Measurements from ENCODE around the gene NKAPL.

Gene NKAPL

DNA sequence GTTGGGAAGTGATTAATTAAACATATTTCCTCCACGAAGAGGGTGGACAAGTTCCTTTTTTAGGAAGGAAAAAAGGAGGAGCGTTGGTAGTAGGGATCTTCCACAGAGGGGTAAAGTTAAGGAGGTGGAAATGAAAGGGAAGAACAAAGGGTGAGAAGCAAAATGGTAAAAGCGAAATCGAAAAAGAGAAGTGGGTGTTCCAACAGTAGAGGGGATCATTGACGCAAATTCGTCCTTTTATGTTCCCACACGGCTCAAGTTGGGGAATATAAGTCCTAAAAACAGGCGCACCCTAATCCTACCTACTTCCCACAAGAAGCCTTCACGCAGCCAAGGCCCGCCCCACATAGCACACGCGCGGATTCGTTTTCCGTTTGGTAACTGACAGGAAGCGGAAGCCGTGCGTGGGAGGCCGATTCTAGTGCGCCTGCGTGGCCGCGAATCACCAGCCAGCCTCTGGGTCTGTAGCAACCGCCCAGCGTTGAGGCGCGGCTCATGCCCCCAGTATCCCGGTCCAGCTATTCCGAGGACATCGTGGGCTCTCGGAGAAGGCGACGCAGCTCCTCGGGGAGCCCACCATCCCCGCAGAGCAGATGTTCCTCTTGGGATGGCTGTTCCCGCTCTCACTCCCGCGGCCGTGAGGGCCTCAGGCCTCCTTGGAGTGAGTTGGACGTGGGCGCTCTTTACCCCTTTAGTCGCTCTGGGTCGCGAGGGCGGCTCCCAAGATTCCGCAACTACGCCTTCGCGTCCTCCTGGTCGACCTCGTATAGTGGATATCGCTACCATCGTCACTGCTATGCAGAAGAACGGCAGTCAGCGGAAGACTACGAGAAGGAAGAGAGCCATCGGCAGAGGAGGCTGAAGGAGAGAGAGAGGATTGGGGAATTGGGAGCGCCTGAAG is at the start of gene NKAPL:
TSS of gene NKAPL (plus strand) at position 421 of the 901 bp plus-strand sequence. CDS start at position 496, 75 bp downstream.
- DNase-seq: peak in 3 of 4 experiments; percentile 7 to 13 (median 9)

DNA sequence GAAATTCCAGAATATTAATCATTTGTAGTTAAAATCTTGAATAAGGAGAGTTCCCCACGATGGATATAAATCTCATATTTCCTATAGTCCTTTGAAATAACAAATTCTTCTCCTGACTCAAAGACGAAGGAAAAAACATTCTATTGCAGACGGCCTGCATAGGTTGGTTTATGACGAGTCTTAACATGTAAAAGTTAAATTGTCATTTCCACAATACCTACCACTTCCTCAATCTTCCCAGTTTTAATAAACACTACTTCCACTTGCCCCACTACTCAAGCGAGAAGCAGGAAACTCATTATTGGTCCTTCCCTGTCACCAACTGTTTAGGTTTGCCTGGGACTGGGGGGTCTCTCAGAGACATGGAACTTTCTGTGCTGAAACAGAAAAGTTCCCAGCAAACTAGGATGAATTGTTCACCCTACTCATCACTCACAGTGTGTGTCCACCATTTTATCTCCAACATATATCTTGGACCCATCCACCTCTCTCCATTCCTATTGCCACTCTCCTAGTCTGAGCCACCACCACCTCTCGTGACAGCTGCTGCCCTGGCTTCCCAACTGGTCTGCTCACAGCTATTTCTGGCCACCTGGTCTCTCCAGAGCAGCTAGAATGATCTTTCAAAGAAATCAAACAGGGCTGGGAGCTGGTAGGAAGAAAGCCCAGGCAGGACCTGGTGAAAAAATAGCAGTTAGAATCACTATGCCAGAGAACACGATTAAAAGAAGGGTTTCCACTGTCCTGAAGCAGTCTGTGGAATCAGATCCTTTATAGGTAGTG is 49.2 kb upstream of the NKAPL start:
- DNase-seq: no peak

GRCh38 chr6:28211840-28212509 is 47.1 kb upstream of the NKAPL start:
- no peak for DNase-seq

- DNase-seq: peak in 2 of 4 experiments; percentile 27 to 44
Observed at GRCh38 chr6:28212510-28213212, 46.4 kb upstream of the NKAPL start.

DNA sequence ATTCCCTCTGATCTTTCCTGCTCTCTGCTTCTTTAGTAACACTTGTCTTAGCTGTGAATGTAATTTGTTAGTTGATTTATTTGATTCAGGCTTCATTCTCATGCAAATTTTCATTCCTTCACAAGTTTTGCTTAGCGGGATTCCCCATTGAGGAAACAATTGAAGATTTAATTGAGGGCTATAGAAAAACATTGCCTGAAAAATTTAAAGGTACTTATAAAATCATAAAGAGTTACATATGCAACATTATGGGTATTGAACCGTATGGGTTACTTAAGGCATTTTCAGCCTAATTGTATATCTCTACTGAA is 45.9 kb upstream of the NKAPL start:
- DNase-seq: no peak

DNA sequence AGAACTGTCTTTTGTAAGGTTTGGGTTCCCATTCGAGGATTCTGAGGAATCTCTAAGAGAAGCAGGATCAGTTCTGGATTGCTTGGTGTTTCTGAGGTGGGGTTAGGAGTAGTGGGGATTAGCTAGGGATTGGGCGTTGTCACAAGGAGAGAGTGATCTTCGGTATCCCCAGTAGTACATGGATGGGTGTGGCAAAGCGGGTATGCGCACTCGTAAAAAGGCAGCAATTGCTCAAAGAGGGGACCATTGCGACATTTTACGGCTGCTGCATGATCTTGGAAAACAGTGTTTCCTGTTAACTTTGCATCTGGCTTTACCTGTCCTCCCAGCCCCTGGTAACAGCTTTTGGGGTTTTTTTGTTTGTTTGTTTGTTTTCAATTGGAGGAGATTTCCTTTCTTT is 43.7 kb upstream of the NKAPL start:
- DNase-seq: no peak

GRCh38 chr6:28217890-28218289 is 41.2 kb upstream of the NKAPL start:
- no peak for DNase-seq

DNA sequence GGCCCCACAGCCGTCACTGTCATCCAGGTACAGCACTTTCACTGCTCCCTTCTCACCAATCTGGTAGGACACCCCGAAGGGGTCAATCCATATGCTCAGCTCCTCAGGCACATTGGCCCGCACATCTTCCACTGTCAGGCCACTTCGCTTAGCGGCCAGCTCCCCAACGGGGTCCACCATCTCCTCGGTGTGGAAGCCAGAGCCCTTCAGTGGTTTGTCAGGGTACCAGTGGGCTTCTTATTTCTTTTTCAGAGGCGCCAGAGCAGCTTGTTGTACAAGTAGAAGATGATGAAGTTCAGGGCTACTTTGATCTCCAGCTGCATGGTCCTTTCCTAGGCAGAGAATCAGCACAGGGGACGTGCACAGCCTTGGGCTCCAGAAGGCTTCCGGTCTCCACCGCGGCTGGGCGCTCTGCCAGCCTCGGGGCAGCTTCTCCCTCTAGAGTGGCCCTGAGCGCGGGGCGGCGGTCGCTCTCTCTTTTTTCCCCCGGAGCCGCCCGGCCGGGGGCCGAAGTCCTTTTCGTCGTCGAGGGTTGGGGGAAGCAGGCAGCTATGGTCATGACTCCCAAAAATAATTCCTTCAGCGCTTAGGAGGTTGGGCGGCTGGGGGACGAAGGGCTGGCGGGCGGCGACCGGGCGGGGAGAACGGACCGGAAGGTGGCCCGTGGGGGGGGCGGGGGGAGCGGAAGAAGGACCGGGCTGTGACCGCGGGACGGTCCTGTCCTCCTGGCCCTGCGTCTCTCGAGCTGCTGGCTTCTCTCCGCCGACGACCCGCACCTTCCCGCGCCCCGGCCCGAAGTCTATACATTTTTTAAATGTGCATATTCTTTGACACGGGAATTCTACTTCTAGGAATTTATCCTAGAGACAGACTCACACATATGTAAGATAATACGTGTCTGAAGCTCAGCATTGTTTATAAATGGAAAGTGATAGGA is 40.5 kb upstream of the NKAPL start:
- DNase-seq: no peak

DNA sequence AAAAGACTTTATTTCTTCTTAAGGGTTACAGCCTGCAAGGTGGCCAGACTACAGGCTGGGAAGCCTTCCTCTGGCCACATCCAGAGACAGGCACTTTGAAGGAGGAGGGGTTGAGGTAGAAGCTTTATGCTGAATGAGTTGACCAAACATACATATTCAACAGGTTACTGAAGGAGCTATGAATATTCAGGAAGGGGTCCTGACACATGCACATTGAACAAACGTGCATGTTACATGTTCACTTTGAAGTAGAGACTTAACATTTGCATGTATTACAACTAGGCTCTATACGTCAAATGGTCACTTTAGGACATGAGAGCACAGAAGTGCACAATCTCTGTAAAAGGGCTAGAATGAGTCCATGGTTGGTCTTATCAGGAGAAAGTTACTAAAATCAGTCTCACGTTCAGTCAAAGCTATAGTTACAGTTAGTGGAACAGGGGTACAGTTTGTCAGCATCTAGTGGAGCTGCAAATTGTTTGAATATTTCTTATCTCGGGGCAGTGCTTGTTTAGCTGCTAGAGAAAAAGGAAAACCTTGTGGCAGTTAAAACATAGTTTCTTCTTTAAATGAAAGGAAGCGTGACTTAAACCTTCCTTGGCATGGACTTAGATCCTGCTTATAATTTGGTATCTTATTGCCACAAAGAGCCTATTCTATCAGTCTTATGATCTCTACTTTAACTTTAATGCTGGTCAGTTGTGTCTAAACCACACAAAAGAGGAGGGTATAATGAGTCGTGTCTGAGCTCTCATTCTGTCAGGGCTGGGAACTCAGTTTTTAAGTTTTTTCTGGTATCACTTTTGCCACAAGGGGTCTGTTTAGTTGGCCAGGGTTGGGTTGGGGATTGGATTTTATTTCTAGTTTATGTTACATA is 38.6 kb upstream of the NKAPL start:
- DNase-seq: no peak

- no peak for DNase-seq
Observed at GRCh38 chr6:28224131-28225055, 34.7 kb upstream of the NKAPL start.

GRCh38 chr6:28225056-28225834 is 33.9 kb upstream of the NKAPL start, which contains the start of gene ZSCAN9:
ZSCAN9 (plus strand) TSS chr6:28225275; CDS start chr6:28227085, 1,810 bp downstream.
- DNase-seq: peak in 2 of 4 experiments; percentile 11 to 36

GRCh38 chr6:28226460-28226859 is 32.6 kb upstream of the NKAPL start:
- no peak for DNase-seq

GRCh38 chr6:28232785-28233184 is 26.3 kb upstream of the NKAPL start:
- DNase-seq: no peak

- no peak for DNase-seq
Observed at GRCh38 chr6:28235912-28236452, 23.1 kb upstream of the NKAPL start.

GRCh38 chr6:28239636-28240035 is 19.5 kb upstream of the NKAPL start:
- DNase-seq: no peak

DNA sequence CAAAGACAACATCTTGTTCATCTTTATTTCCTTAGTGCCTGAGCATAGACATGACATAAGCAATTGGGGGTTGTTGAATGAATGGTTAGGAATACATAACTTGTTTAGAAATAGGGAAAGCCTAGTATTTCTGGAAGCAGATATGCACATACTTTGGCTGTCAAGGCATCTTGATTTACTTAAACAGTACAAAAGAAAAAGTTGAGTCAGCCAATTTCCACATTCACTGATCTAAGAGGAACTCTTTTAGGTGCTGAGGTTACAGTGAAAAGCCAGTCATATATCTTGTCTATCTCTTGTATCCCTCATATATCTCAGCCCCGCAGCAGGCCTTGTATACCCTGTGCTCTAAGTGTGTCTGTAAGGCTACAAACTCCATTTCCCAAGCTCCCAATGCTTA is 18.6 kb upstream of the NKAPL start:
- no peak for DNase-seq

GRCh38 chr6:28243946-28244345 is 15.2 kb upstream of the NKAPL start:
- DNase-seq: no peak

Data from activated CD4-positive, CD25-positive, alpha-beta regulatory T cell (primary cell).